Trophoblast cell (in vitro differentiated cells and primary cell): ENCODE data around the gene L3MBTL1.

Experiments
- DNase-seq, 2 donors: peaks; one replicate each; pipeline ENCODE4 v3.0.0-alpha.2; 2016
- H2AFZ ChIP-seq: 2 replicates; pipeline ENCODE4 v1.6.1; 2013; ENCODE audit warnings: low read length, moderate library complexity, mild to moderate bottlenecking; ENCODE audit not compliant: insufficient read depth, poor library complexity
- H2AK5ac ChIP-seq: 2 replicates; pipeline ENCODE4 v1.6.1; 2013; ENCODE audit warnings: mild to moderate bottlenecking, low read length
- H2BK120ac ChIP-seq: 2 replicates; pipeline ENCODE4 v1.6.1; 2013; ENCODE audit warnings: low read length, mild to moderate bottlenecking, moderate library complexity; ENCODE audit not compliant: insufficient read depth, poor library complexity
- H2BK12ac ChIP-seq: 2 replicates; pipeline ENCODE4 v1.6.1; 2013; ENCODE audit warnings: mild to moderate bottlenecking, low read length, moderate library complexity
- H2BK5ac ChIP-seq: 2 replicates; pipeline ENCODE4 v1.6.1; 2013; ENCODE audit warnings: low read length, low read depth, moderate library complexity, mild to moderate bottlenecking; ENCODE audit not compliant: poor library complexity
- H3K14ac ChIP-seq: 2 replicates; pipeline ENCODE4 v1.6.1; 2013; ENCODE audit warnings: mild to moderate bottlenecking, low read length
- H3K18ac ChIP-seq: 2 replicates; pipeline ENCODE4 v1.6.1; 2013; ENCODE audit warnings: mild to moderate bottlenecking, low read length
- H3K23ac ChIP-seq: 2 replicates; pipeline ENCODE4 v1.6.1; 2013; ENCODE audit warnings: low read length
- H3K27ac ChIP-seq: 2 replicates; pipeline ENCODE4 v1.5.1; 2013; ENCODE audit warnings: low read depth, mild to moderate bottlenecking, inconsistent platforms, low read length, moderate library complexity
- H3K27me3 ChIP-seq: 2 replicates; pipeline ENCODE4 v1.6.1; 2013; ENCODE audit warnings: inconsistent platforms, mild to moderate bottlenecking, low read length, moderate library complexity; ENCODE audit not compliant: insufficient read depth
- H3K36me3 ChIP-seq, 2 experiments: 1 replicate in 1 of 2; 2 replicates in 1 of 2; pipeline ENCODE4 v1.6.1; 2013; ENCODE audit warnings: low read length in 2 of 2, mild to moderate bottlenecking in 2 of 2, moderate library complexity in 1 of 2; ENCODE audit not compliant: insufficient read depth in 2 of 2, control insufficient read depth in 1 of 2
- H3K4ac ChIP-seq: 2 replicates; pipeline ENCODE4 v1.6.1; 2013; ENCODE audit warnings: low read depth, mild to moderate bottlenecking, low read length, moderate library complexity
- H3K4me1 ChIP-seq, 2 experiments: 1 replicate in 1 of 2; 2 replicates in 1 of 2; pipeline ENCODE4 v1.6.1; 2013; ENCODE audit warnings: low read length in 2 of 2, mild to moderate bottlenecking in 2 of 2, moderate library complexity in 1 of 2; ENCODE audit not compliant: insufficient read depth in 2 of 2, control insufficient read depth in 1 of 2
- H3K4me2 ChIP-seq: 2 replicates; pipeline ENCODE4 v1.6.1; 2013; ENCODE audit warnings: inconsistent platforms, mild to moderate bottlenecking, low read length, moderate library complexity
- H3K4me3 ChIP-seq: 2 replicates; pipeline ENCODE4 v1.5.1; 2013; ENCODE audit warnings: mild to moderate bottlenecking, low read depth, low read length, inconsistent platforms
- H3K79me1 ChIP-seq: one replicate; pipeline ENCODE4 v1.6.1; 2013; ENCODE audit warnings: low read length
- H3K79me2 ChIP-seq: 2 replicates; pipeline ENCODE4 v1.6.1; 2013; ENCODE audit warnings: low read length, mild to moderate bottlenecking; ENCODE audit not compliant: control insufficient read depth, insufficient read depth, poor library complexity
- H3K9ac ChIP-seq: 2 replicates; pipeline ENCODE4 v1.6.1; 2013; ENCODE audit warnings: mild to moderate bottlenecking, low read length
- H3K9me3 ChIP-seq: 2 replicates; pipeline ENCODE4 v1.6.1; 2013; ENCODE audit warnings: low read depth, mild to moderate bottlenecking, control low read depth, inconsistent platforms, low read length; ENCODE audit not compliant: insufficient read depth
- H4K12ac ChIP-seq: 2 replicates; pipeline ENCODE4 v1.6.1; 2013; ENCODE audit warnings: low read depth, mild to moderate bottlenecking, low read length, moderate library complexity
- H4K8ac ChIP-seq: 2 replicates; pipeline ENCODE4 v1.6.1; 2013; ENCODE audit warnings: low read depth, mild to moderate bottlenecking, low read length, moderate library complexity
- H4K91ac ChIP-seq: one replicate; pipeline ENCODE4 v1.6.1; 2013; ENCODE audit warnings: low read depth, mild to moderate bottlenecking, low read length, moderate library complexity
- WGBS: extraction: QIAGEN DNeasy Blood & Tissue Kit; methylation state at CpG from one replicate; pipeline ENCODE4 v1.1.7; 2013; ENCODE audit warnings: missing lambda C conversion rate; ENCODE audit not compliant: insufficient read length, insufficient coverage; ENCODE audit errors: extremely low coverage; 5-methylcytosine and 5-hydroxymethylcytosine counted together

The L3MBTL1 gene

DNA sequence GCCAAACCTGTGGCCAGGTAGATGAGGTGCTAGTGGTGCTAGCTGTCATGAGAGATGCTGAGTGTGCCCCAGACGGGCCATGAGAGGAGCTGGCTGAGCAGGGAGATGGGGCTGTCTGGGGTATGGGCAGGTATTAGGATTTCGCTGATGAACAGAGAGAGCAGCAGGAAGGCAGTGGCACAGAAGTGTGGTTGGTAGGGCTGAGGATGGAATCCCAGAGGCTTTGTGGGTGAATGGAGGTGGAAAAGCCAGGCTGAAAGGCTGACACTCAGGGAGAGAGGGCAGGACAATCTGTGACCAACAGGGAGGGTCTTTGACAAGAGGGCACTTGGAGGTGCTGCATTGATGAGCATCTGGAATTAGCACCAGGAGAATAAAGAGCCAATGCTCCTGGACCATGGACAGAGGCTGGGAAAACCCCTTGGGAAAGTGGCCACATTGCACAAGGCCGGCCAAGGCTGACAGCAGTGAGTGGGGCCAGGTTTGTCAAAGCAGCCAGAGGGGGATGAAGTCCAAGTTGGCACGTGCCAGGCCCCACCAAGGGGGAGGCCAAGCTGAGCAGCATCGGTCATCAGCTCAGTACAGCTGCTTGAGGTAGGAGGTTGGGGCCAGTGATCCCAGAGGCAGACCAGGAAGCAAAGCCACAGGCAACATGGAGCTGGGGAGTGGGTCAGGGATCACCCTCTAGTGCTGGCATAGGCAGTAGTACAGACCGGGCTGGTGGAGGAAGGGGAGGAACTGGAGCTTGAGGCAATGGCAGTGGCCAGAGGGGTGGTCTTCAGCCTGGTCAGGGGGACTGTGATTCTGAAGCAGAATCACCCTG lies 31.6 kb downstream of the L3MBTL1 start:
- Histone ChIP-seq H3K14ac (no peak overlapping the region), H3K4me2 (no peak overlapping the region), H3K4ac (no peak overlapping the region), H3K4me1 (no peaks in the 10 kb centered on the region), H3K18ac (no peak overlapping the region), H3K9me3 (peaks cover 3% of the 10 kb centered on the region), H3K27ac (no peak overlapping the region), H4K8ac (no peak overlapping the region), H2BK12ac (no peak overlapping the region), H3K4me3 (no peak overlapping the region), H2BK5ac (no peak overlapping the region), H3K79me1 (no peaks in the 10 kb centered on the region), H3K23ac (no peak overlapping the region), H4K12ac (no peak overlapping the region), H4K91ac (no peak overlapping the region), H2AFZ (no peak overlapping the region), H3K27me3 (no peaks in the 10 kb centered on the region), H2BK120ac (no peak overlapping the region), H3K36me3 (peaks cover 4 to 13% of the 10 kb centered on the region in 2 experiments), H3K79me2 (no peaks in the 10 kb centered on the region), H2AK5ac (no peak overlapping the region), H3K9ac (no peak overlapping the region)
- no CpG with 5 or more reads among the region's 6 CpGs for WGBS
- DNase-seq, result no peak

DNA sequence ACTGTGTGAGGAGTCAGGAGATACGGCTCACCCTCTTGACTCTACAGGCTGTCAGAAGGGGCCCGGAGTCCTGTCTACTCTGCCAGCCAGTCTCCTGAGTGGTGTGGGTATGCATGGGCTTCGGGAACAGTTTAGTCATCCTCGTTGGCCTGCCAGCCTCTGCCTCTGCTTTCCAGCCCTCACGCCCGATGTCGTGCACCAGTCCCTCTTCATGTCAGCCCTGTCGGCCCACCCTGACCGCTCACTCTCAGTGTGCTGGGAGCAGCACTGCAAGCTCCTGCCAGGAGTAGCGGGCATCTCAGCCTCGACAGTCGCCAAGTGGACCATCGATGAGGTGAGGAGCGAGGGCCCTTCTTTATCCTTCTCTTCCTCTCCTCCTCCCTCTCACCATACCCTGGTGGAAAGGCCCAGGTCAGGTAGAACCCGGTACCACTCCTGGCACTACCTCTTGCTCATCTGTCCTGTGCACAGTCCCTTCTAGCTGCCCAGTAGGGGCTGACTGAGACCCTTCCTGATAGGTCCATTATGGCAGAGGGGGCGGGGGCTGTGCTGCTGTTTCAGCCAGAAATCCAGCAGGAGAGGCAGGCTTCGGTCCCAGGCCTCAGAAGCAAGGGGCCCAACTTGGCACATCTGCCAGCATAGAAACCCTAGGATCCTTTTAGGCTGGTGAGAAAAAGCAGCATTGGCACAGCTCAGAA lies 32.6 kb downstream of the L3MBTL1 start:
- Histone ChIP-seq H3K27me3 (no peaks in the 10 kb centered on the region), H2BK5ac (no peak overlapping the region), H2AFZ (no peak overlapping the region), H3K4me3 (no peak overlapping the region), H3K23ac (no peak overlapping the region), H3K4ac (no peak overlapping the region), H2AK5ac (no peak overlapping the region), H3K27ac (no peak overlapping the region), H3K18ac (no peak overlapping the region), H3K9me3 (peaks cover 3% of the 10 kb centered on the region), H3K4me2 (no peak overlapping the region), H4K8ac (no peak overlapping the region), H2BK12ac (no peak overlapping the region), H3K14ac (no peak overlapping the region), H3K36me3 (peaks cover 0 to 11% of the 10 kb centered on the region in 2 experiments), H3K4me1 (no peaks in the 10 kb centered on the region), H3K79me2 (no peaks in the 10 kb centered on the region), H3K79me1 (no peaks in the 10 kb centered on the region), H4K91ac (no peak overlapping the region), H3K9ac (no peak overlapping the region), H2BK120ac (no peak overlapping the region), H4K12ac (no peak overlapping the region)
- WGBS, result no CpG with 5 or more reads among the region's 17 CpGs
- no peak for DNase-seq

DNA sequence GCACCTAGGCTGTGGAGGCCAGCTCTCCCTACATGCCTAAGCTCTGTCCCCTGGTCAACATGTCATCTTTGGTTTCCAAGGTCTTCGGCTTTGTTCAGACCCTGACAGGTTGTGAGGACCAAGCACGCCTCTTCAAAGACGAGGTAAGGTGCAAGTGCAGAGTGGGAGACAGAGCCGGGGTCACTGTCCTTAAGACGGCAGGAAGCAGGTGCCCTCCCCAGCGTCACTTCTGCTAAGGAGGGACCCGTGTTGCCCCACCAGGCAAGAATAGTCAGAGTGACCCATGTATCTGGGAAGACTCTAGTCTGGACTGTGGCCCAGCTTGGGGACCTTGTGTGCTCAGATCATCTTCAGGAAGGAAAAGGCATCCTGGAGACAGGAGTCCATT lies 33.2 kb downstream of the L3MBTL1 start:
- Histone ChIP-seq H3K27ac (no peak overlapping the region), H4K12ac (no peak overlapping the region), H2BK120ac (no peak overlapping the region), H2BK5ac (no peak overlapping the region), H3K18ac (no peak overlapping the region), H3K23ac (no peak overlapping the region), H4K8ac (no peak overlapping the region), H2AK5ac (no peak overlapping the region), H3K36me3 (peaks cover 0 to 8% of the 10 kb centered on the region in 2 experiments), H2AFZ (no peak overlapping the region), H3K14ac (no peak overlapping the region), H3K79me2 (no peaks in the 10 kb centered on the region), H3K4me1 (no peaks in the 10 kb centered on the region), H2BK12ac (no peak overlapping the region), H3K9me3 (peaks cover 3% of the 10 kb centered on the region), H3K4me3 (no peak overlapping the region), H4K91ac (no peak overlapping the region), H3K4me2 (no peak overlapping the region), H3K9ac (no peak overlapping the region), H3K27me3 (no peaks in the 10 kb centered on the region), H3K79me1 (no peaks in the 10 kb centered on the region), H3K4ac (no peak overlapping the region)
- DNase-seq, result no peak
- no CpG with 5 or more reads among the region's 7 CpGs for WGBS

DNA sequence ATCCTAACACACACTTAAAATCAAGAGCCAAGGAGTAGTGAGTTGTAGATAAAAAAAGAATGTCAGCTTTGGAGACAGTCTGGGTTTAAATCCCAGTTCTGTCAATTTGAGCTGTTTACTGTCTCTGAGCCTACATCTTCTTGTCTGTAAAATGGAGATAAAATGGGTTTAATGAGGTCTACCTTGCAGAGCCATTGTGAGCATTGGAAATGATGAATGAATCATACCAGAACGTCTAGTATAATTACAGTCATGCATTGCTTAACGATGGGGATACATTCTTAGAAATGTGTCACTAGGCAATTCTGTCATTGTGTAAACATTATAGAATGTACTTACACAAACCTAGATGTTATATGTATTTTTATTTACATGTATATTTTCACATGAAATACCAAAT lies 33.7 kb downstream of the L3MBTL1 start:
- Histone ChIP-seq H2BK5ac (no peak overlapping the region), H3K4ac (no peak overlapping the region), H3K14ac (no peak overlapping the region), H3K79me1 (no peaks in the 10 kb centered on the region), H2AFZ (no peak overlapping the region), H2AK5ac (no peak overlapping the region), H4K8ac (no peak overlapping the region), H3K9ac (no peak overlapping the region), H4K12ac (no peak overlapping the region), H3K4me1 (no peaks in the 10 kb centered on the region), H3K9me3 (peaks cover 3% of the 10 kb centered on the region), H4K91ac (no peak overlapping the region), H3K27me3 (no peaks in the 10 kb centered on the region), H3K4me2 (no peak overlapping the region), H3K18ac (no peak overlapping the region), H2BK12ac (no peak overlapping the region), H2BK120ac (no peak overlapping the region), H3K27ac (no peak overlapping the region), H3K36me3 (peaks cover 0 to 3% of the 10 kb centered on the region in 2 experiments), H3K23ac (no peak overlapping the region), H3K79me2 (no peaks in the 10 kb centered on the region), H3K4me3 (no peak overlapping the region)
- no CpG with 5 or more reads among the region's 2 CpGs for WGBS
- DNase-seq, result peak; percentile 10 to 68
